ENCODE data around the gene ZBED5. TPM values are rescaled to one million over a fixed set of nuclear protein-coding genes. Genes with fewer than 3 reads are reported as not detected.
A peak's percentile ranks its signal among the peaks of the same experiment; 100 is the strongest.

The ZBED5 gene
- total and polyA plus RNA-seq, 9 of the 15 experiments (the other 6 are each of a cell fraction or from before 2014, with no cell fraction given) = 12.4 to 70.7 (median 26.8) TPM

- TF ChIP-seq, protein P1, sequence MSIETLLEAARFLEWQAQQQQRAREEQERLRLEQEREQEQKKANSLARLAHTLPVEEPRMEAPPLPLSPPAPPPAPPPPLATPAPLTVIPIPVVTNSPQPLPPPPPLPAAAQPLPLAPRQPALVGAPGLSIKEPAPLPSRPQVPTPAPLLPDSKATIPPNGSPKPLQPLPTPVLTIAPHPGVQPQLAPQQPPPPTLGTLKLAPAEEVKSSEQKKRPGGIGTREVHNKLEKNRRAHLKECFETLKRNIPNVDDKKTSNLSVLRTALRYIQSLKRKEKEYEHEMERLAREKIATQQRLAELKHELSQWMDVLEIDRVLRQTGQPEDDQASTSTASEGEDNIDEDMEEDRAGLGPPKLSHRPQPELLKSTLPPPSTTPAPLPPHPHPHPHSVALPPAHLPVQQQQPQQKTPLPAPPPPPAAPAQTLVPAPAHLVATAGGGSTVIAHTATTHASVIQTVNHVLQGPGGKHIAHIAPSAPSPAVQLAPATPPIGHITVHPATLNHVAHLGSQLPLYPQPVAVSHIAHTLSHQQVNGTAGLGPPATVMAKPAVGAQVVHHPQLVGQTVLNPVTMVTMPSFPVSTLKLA (conservative IDR thresholded peaks at IDR 0.05) = peak; percentile 18 to 46; a peak in 2 of 4 replicates
- TF ChIP-seq SNRNP70 (optimal IDR thresholded peaks at IDR 0.05; ENCODE audit: low read depth, low read length) = peak; percentile 58
- TF ChIP-seq FOXM1 (IDR thresholded peaks at IDR 0.05; ENCODE audit: low read depth) = no peak
- no peak for TF ChIP-seq FOXM1 (CRISPR knock-in tag; IDR thresholded peaks at IDR 0.05; ENCODE audit: low read depth)
- peak; percentile 63; the same call in 1 of the 2 replicates for TF ChIP-seq CHD2 (IDR thresholded peaks at IDR 0.05; ENCODE audit: low read depth, low read length)
- TF ChIP-seq MAFF (IDR thresholded peaks at IDR 0.05; ENCODE audit: low read length) = no peak
- TF ChIP-seq CTCF (IDR thresholded peaks at IDR 0.05 in 2 of 3, conservative IDR thresholded peaks at IDR 0.05 in 1 of 3; ENCODE audit: insufficient read depth in 2 of 3, low read depth in 1 of 3, low read length in 3 of 3) = no peak
- no peak for TF ChIP-seq EP300 (IDR thresholded peaks at IDR 0.05; ENCODE audit: low read length)
- TF ChIP-seq ZNF507 (tag; conservative IDR thresholded peaks at IDR 0.05) = no peak
- peak; percentile 34; the same call in 1 of the 2 replicates for TF ChIP-seq EGR1 (conservative IDR thresholded peaks at IDR 0.05)
- TF ChIP-seq BRCA1 (IDR thresholded peaks at IDR 0.05) = no peak
- no peak for TF ChIP-seq BRCA1 (CRISPR knock-in tag; IDR thresholded peaks at IDR 0.05)
- no peak for TF ChIP-seq NR4A1 (CRISPR knock-in tag; IDR thresholded peaks at IDR 0.05)
- TF ChIP-seq NR4A1 (tag; IDR thresholded peaks at IDR 0.05) = no peak
- no peak for TF ChIP-seq BRD9 (IDR thresholded peaks at IDR 0.05; ENCODE audit: low read depth, partially characterized antibody)
- no peak for TF ChIP-seq KDM2B (CRISPR knock-in tag; IDR thresholded peaks at IDR 0.05)
- no peak for TF ChIP-seq HLTF (IDR thresholded peaks at IDR 0.05)
- TF ChIP-seq PHB (CRISPR knock-in tag; IDR thresholded peaks at IDR 0.05) = no peak
- TF ChIP-seq HDAC8 (tag; IDR thresholded peaks at IDR 0.05) = no peak
- no peak for TF ChIP-seq CSDE1 (IDR thresholded peaks at IDR 0.05)
- TF ChIP-seq PCBP2 (IDR thresholded peaks at IDR 0.05; ENCODE audit: low read depth, low read length, poor library complexity, severe bottlenecking) = no peak
- TF ChIP-seq, protein P2, sequence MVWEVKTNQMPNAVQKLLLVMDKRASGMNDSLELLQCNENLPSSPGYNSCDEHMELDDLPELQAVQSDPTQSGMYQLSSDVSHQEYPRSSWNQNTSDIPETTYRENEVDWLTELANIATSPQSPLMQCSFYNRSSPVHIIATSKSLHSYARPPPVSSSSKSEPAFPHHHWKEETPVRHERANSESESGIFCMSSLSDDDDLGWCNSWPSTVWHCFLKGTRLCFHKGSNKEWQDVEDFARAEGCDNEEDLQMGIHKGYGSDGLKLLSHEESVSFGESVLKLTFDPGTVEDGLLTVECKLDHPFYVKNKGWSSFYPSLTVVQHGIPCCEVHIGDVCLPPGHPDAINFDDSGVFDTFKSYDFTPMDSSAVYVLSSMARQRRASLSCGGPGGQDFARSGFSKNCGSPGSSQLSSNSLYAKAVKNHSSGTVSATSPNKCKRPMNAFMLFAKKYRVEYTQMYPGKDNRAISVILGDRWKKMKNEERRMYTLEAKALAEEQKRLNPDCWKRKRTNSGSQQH (CRISPR knock-in tag; IDR thresholded peaks at IDR 0.05) = 0 out of 2 replicates have a peak, but pooled peaks have one; percentile 27
- TF ChIP-seq, protein P3, sequence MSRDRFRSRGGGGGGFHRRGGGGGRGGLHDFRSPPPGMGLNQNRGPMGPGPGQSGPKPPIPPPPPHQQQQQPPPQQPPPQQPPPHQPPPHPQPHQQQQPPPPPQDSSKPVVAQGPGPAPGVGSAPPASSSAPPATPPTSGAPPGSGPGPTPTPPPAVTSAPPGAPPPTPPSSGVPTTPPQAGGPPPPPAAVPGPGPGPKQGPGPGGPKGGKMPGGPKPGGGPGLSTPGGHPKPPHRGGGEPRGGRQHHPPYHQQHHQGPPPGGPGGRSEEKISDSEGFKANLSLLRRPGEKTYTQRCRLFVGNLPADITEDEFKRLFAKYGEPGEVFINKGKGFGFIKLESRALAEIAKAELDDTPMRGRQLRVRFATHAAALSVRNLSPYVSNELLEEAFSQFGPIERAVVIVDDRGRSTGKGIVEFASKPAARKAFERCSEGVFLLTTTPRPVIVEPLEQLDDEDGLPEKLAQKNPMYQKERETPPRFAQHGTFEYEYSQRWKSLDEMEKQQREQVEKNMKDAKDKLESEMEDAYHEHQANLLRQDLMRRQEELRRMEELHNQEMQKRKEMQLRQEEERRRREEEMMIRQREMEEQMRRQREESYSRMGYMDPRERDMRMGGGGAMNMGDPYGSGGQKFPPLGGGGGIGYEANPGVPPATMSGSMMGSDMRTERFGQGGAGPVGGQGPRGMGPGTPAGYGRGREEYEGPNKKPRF (IDR thresholded peaks at IDR 0.05; ENCODE audit: low read depth, low read length) = no peak
- TF ChIP-seq ZC3H11A (IDR thresholded peaks at IDR 0.05; ENCODE audit: low read depth, low read length) = no peak
Observed at GRCh38 chr11:10807493-10808234, 50.2 kb downstream of the ZBED5 start (continued).
